ENCODE measurements around the gene PRR35. TPM values are rescaled to one million over a fixed set of nuclear protein-coding genes. Genes with fewer than 3 reads are reported as not detected.

Gene PRR35
- total and polyA plus RNA-seq, 2 donors (not counting 3 experiments of a cell fraction or from before 2014, with no cell fraction given): not detected

DNA sequence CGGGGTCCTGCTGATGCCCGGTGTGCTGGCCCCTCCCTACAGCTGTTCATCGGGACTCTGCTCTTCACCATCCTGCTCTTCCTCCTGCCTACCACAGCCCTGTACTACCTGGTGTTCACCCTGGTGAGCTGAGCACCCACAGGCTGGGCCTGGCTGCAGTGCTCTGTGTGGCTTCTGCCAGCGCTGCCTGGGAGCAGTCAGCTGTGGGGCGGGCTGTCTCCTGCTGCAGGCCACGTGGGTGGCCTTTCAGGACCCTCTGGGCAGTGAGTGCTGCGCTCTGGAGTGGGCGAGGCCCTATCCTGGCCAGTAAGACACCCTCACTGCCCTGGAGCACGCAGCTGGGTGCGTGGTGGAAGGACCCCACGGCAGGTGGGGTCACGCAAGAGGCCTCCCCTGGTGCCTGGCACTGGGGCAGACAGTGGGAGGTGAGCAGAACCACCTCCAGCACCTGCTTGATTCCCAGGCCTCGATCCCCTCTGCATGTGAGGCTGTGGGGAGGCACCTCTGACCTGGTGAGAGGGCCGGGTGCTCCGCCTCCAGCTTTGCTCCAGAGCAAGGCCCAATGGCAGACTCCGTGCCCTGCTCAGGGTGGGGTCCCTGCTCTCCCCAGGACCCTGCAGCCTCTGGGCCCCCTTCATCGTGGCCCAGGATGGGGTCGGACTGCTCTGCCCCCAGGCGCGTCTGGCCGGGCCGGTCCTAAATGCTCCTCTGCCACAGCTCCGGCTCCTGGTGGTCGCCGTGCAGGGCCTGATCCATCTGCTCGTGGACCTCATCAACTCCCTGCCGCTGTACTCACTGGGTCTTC lies 20.1 kb downstream of the PRR35 start:
- ChIA-PET CTCF (interaction anchor here (1.0 to 1.7 kb wide), 5 partner anchors 8 to 56 kb away, joined by 4 to 8 read pairs (median 5); partner anchors contain the start of genes METTL26 and RAB40C), POLR2A (no interaction called here)
- Histone ChIP-seq H3K27ac (ENCODE audit: insufficient read depth, low read depth, low read length) (no peak overlapping the region), H3K27me3 (ENCODE audit: control insufficient read depth in 2 of 2, insufficient read depth in 2 of 2, low read length in 2 of 2) (no peaks in the 10 kb centered on the region), H4K20me1 (replicated peaks; ENCODE audit: control insufficient read depth, extremely low read depth, insufficient read depth, low read length) (no peaks in the 10 kb centered on the region), H3K79me2 (ENCODE audit: control insufficient read depth, insufficient read depth, low read length) (no peaks in the 10 kb centered on the region), H3K9me3 (replicated peaks; ENCODE audit: control insufficient read depth, insufficient read depth, low read length) (no peaks in the 10 kb centered on the region), H3K4me1 (ENCODE audit: control insufficient read depth, extremely low read depth, insufficient read depth, low read length) (peaks cover 2% of the 10 kb centered on the region), H2AFZ (ENCODE audit: low read depth, low read length) (no peak overlapping the region), H3K4me2 (ENCODE audit: insufficient read depth, low read length) (no peak overlapping the region), H3K4me3 (replicated peaks in 1 of 3; ENCODE audit: insufficient read depth in 1 of 3, low read depth in 1 of 3, low read length in 3 of 3) (no peak overlapping the region), H3K9me1 (replicated peaks; ENCODE audit: control insufficient read depth, extremely low read depth, insufficient read depth, low read length) (no peaks in the 10 kb centered on the region), H3K9ac (replicated peaks; ENCODE audit: extremely low read depth, insufficient read depth, low read length) (no peak overlapping the region), H3K36me3 (ENCODE audit: control insufficient read depth in 2 of 2, extremely low read depth in 1 of 2, insufficient read depth in 2 of 2, low read length in 2 of 2) (peaks cover 0 to 2% of the 10 kb centered on the region in 2 experiments)
- FAIRE-seq (no peak), DNase-seq (ENCODE audit: low read depth, low spot score) (no peak)
- no peak for TF ChIP-seq EZH2 (IDR thresholded peaks at IDR 0.05; ENCODE audit: borderline replicate concordance, low read depth, low read length, severe bottlenecking)
- no peak for TF ChIP-seq FOS (IDR thresholded peaks at IDR 0.05; ENCODE audit: borderline replicate concordance, insufficient read depth, low read length)
- no peak for TF ChIP-seq POLR2A (IDR thresholded peaks at IDR 0.05; ENCODE audit: low read depth, low read length)
- no peak for TF ChIP-seq CTCF (IDR thresholded peaks at IDR 0.05; ENCODE audit: extremely low read depth in 1 of 2, insufficient read depth in 1 of 2, low read depth in 1 of 2, low read length in 2 of 2)
- no peak for TF ChIP-seq POLR2AphosphoS5 (IDR thresholded peaks at IDR 0.05; ENCODE audit: insufficient read depth, low read depth, low read length)
- TF ChIP-seq MYC (IDR thresholded peaks at IDR 0.05; ENCODE audit: low read depth, low read length): no peak
- no peak for TF ChIP-seq MAX (IDR thresholded peaks at IDR 0.05; ENCODE audit: insufficient read depth, insufficient read length)
- no peak for TF ChIP-seq GATA2 (IDR thresholded peaks at IDR 0.05; ENCODE audit: insufficient read depth, insufficient read length, low read depth, low read length)
- no peak for TF ChIP-seq JUN (IDR thresholded peaks at IDR 0.05; ENCODE audit: borderline replicate concordance, insufficient read depth, insufficient read length, low read depth)
- intact Hi-C loops (cut with micrococcal nuclease) (no loop called here), dilution Hi-C loops (cut with MboI; ENCODE audit: extremely low pct_ligation_motif_present, low sequenced_read_pairs) (no loop called here)
- BruUV-seq (replicated peaks): no TSS peak

Data from endothelial cell of umbilical vein (primary cell).